LNCAP (cell line): Measurements from ENCODE around the gene PSPH.

ENCODE experiments used
- CTCF ChIP-seq: fragments of 450-650 bp; IDR thresholded peaks from 2 replicates; pipeline ENCODE4 v1.5.1; 2017; ENCODE audit warnings: mild to moderate bottlenecking

The PSPH gene

GRCh38 chr7:55975988-55976633, 75.1 kb downstream of the PSPH start:
- TF ChIP-seq CTCF, result no peak

GRCh38 chr7:55973747-55974250, 77.4 kb downstream of the PSPH start:
- no peak for TF ChIP-seq CTCF

GRCh38 chr7:55970978-55971377, 80.3 kb downstream of the PSPH start:
- TF ChIP-seq CTCF, result no peak

GRCh38 chr7:55970561-55970960, 80.7 kb downstream of the PSPH start:
- TF ChIP-seq CTCF, result no peak

- TF ChIP-seq CTCF, result no peak
Measured at GRCh38 chr7:55969391-55969790, 81.9 kb downstream of the PSPH start.

- TF ChIP-seq CTCF, result no peak
Measured at GRCh38 chr7:55966851-55967250, 84.4 kb downstream of the PSPH start.

GRCh38 chr7:55965805-55966421, 85.3 kb downstream of the PSPH start:
- TF ChIP-seq CTCF, result no peak
